Activated T-cell treated with anti-CD3 and anti-CD28 coated beads, Interleukin-2, amount 50 U/mL, for 72 hours (primary cell): ENCODE data around the gene LRMDA. TPM values are rescaled to one million over a fixed set of nuclear protein-coding genes. Genes with fewer than 3 reads are reported as not detected.

Experiments
- ATAC-seq, 2 donors: fragments of 150-1000 bp; cut with Tn5 transposase; replicated peaks in 1 of 2; 2 replicates each; pipeline ENCODE4 v1.10.0; 2021; ENCODE audit warnings: moderate library complexity in 2 of 2, mild to moderate bottlenecking in 1 of 2
- DNase-seq, 2 donors: peaks; one replicate each; pipeline ENCODE4 v3.0.0; 2021 to 2022; ENCODE audit warnings: mixed read lengths in 1 of 2
- H3K27ac Mint-ChIP-seq: one replicate; pipeline ENCODE4 v1.8.0; 2022; ENCODE audit warnings: mild to moderate bottlenecking, moderate library complexity, mixed read lengths
- H3K27me3 Mint-ChIP-seq: one replicate; pipeline ENCODE4 v1.8.0; 2022; ENCODE audit warnings: low read depth, mixed read lengths
- H3K36me3 Mint-ChIP-seq, 2 donors: one replicate each; pipeline ENCODE4 v1.8.0; 2022; ENCODE audit warnings: mixed read lengths in 2 of 2, mild to moderate bottlenecking in 1 of 2; ENCODE audit not compliant: insufficient read depth in 2 of 2
- H3K4me1 Mint-ChIP-seq: one replicate; pipeline ENCODE4 v1.8.0; 2022; ENCODE audit warnings: low read depth, mixed read lengths
- H3K4me3 Mint-ChIP-seq, 2 donors: one replicate each; pipeline ENCODE4 v1.8.0; 2022; ENCODE audit warnings: mild to moderate bottlenecking in 2 of 2, mixed read lengths in 2 of 2, moderate library complexity in 2 of 2
- H3K9me3 Mint-ChIP-seq, 2 donors: one replicate each; pipeline ENCODE4 v1.8.0; 2022; ENCODE audit warnings: mixed read lengths in 2 of 2
- total RNA-seq, 2 donors: library from RNA; stranded (reverse); gene quantifications; one replicate each; pipeline ENCODE4 v1.2.3, GENCODE V29; 2022

LRMDA gene
- total RNA-seq, 2 donors from 2014 or later = not detected

- H3K27me3 Mint-ChIP-seq = peaks cover 17% of the 10 kb centered on the region
- H3K4me1 Mint-ChIP-seq = no peaks in the 10 kb centered on the region
- H3K36me3 Mint-ChIP-seq = no peaks in the 10 kb centered on the region
- no peak overlapping the region for H3K27ac Mint-ChIP-seq
- no peak for DNase-seq
- no peak for ATAC-seq
- H3K4me3 Mint-ChIP-seq = no peak overlapping the region
- H3K9me3 Mint-ChIP-seq = no peaks in the 10 kb centered on the region
Measured at GRCh38 chr10:75688506-75689300, 257.3 kb downstream of the LRMDA start.

- Mint-ChIP-seq H3K4me1 (no peaks in the 10 kb centered on the region), H3K27ac (no peak overlapping the region), H3K27me3 (peaks cover 6% of the 10 kb centered on the region), H3K9me3 (no peaks in the 10 kb centered on the region), H3K4me3 (no peak overlapping the region), H3K36me3 (no peaks in the 10 kb centered on the region)
- no peak for DNase-seq
- no peak for ATAC-seq
Measured at GRCh38 chr10:75693489-75693888, 262.1 kb downstream of the LRMDA start.

- ATAC-seq = no peak
- no peaks in the 10 kb centered on the region for H3K4me1 Mint-ChIP-seq
- no peak overlapping the region for H3K27ac Mint-ChIP-seq
- no peak overlapping the region for H3K4me3 Mint-ChIP-seq
- H3K36me3 Mint-ChIP-seq = no peaks in the 10 kb centered on the region
- DNase-seq = no peak
- H3K27me3 Mint-ChIP-seq = peaks cover 6% of the 10 kb centered on the region
- H3K9me3 Mint-ChIP-seq = no peaks in the 10 kb centered on the region
Measured at GRCh38 chr10:75694269-75694668, 262.8 kb downstream of the LRMDA start.

- Mint-ChIP-seq H3K27ac (no peak overlapping the region), H3K4me3 (no peak overlapping the region), H3K4me1 (no peaks in the 10 kb centered on the region), H3K27me3 (peaks cover 6% of the 10 kb centered on the region), H3K36me3 (no peaks in the 10 kb centered on the region), H3K9me3 (no peaks in the 10 kb centered on the region)
- ATAC-seq (no peak), DNase-seq (no peak)
Measured at GRCh38 chr10:75694790-75695189, 263.4 kb downstream of the LRMDA start.

GRCh38 chr10:75695994-75696393, 264.6 kb downstream of the LRMDA start:
- no peak overlapping the region for H3K27ac Mint-ChIP-seq
- no peak overlapping the region for H3K4me3 Mint-ChIP-seq
- no peak for ATAC-seq
- H3K9me3 Mint-ChIP-seq = no peaks in the 10 kb centered on the region
- H3K27me3 Mint-ChIP-seq = peaks cover 6% of the 10 kb centered on the region
- no peak for DNase-seq
- H3K4me1 Mint-ChIP-seq = no peaks in the 10 kb centered on the region
- no peaks in the 10 kb centered on the region for H3K36me3 Mint-ChIP-seq

- Mint-ChIP-seq H3K9me3 (no peaks in the 10 kb centered on the region), H3K27me3 (peaks cover 4% of the 10 kb centered on the region), H3K4me3 (no peak overlapping the region), H3K4me1 (no peaks in the 10 kb centered on the region), H3K36me3 (no peaks in the 10 kb centered on the region), H3K27ac (no peak overlapping the region)
- ATAC-seq = no peak
- DNase-seq = no peak
Measured at GRCh38 chr10:75696536-75696935, 265.1 kb downstream of the LRMDA start.

- ATAC-seq (no peak), DNase-seq (no peak)
- no peaks in the 10 kb centered on the region for H3K36me3 Mint-ChIP-seq
- no peaks in the 10 kb centered on the region for H3K4me1 Mint-ChIP-seq
- H3K27me3 Mint-ChIP-seq = peaks cover 6% of the 10 kb centered on the region
- no peaks in the 10 kb centered on the region for H3K9me3 Mint-ChIP-seq
- no peak overlapping the region for H3K27ac Mint-ChIP-seq
- no peak overlapping the region for H3K4me3 Mint-ChIP-seq
Measured at GRCh38 chr10:75703191-75703854, 271.9 kb downstream of the LRMDA start.

GRCh38 chr10:75705426-75705825, 274.0 kb downstream of the LRMDA start:
- Mint-ChIP-seq H3K27me3 (peaks cover 6% of the 10 kb centered on the region), H3K36me3 (no peaks in the 10 kb centered on the region), H3K9me3 (no peaks in the 10 kb centered on the region), H3K4me3 (no peak overlapping the region), H3K4me1 (no peaks in the 10 kb centered on the region), H3K27ac (no peak overlapping the region)
- ATAC-seq = no peak
- no peak for DNase-seq

GRCh38 chr10:75707080-75707840, 275.8 kb downstream of the LRMDA start:
- Mint-ChIP-seq H3K27me3 (peaks cover 6% of the 10 kb centered on the region), H3K4me3 (no peak overlapping the region), H3K36me3 (no peaks in the 10 kb centered on the region), H3K4me1 (no peaks in the 10 kb centered on the region), H3K27ac (no peak overlapping the region), H3K9me3 (no peaks in the 10 kb centered on the region)
- ATAC-seq (no peak), DNase-seq (no peak)

- DNase-seq (no peak), ATAC-seq (no peak)
- H3K4me3 Mint-ChIP-seq = no peak overlapping the region
- H3K4me1 Mint-ChIP-seq = no peaks in the 10 kb centered on the region
- no peak overlapping the region for H3K27ac Mint-ChIP-seq
- H3K9me3 Mint-ChIP-seq = no peaks in the 10 kb centered on the region
- no peaks in the 10 kb centered on the region for H3K36me3 Mint-ChIP-seq
- peaks cover 6% of the 10 kb centered on the region for H3K27me3 Mint-ChIP-seq
Measured at GRCh38 chr10:75708060-75708459, 276.6 kb downstream of the LRMDA start.

- ATAC-seq (no peak), DNase-seq (no peak)
- no peak overlapping the region for H3K4me3 Mint-ChIP-seq
- no peaks in the 10 kb centered on the region for H3K4me1 Mint-ChIP-seq
- H3K27me3 Mint-ChIP-seq = peaks cover 12% of the 10 kb centered on the region
- H3K27ac Mint-ChIP-seq = no peak overlapping the region
- no peaks in the 10 kb centered on the region for H3K9me3 Mint-ChIP-seq
- no peaks in the 10 kb centered on the region for H3K36me3 Mint-ChIP-seq
Measured at GRCh38 chr10:75709245-75709644, 277.8 kb downstream of the LRMDA start.

- no peak for ATAC-seq
- DNase-seq = no peak
- Mint-ChIP-seq H3K9me3 (no peaks in the 10 kb centered on the region), H3K36me3 (no peaks in the 10 kb centered on the region), H3K4me3 (no peak overlapping the region), H3K27me3 (peaks cover 12% of the 10 kb centered on the region), H3K27ac (no peak overlapping the region), H3K4me1 (no peaks in the 10 kb centered on the region)
Measured at GRCh38 chr10:75709811-75710210, 278.4 kb downstream of the LRMDA start.

- Mint-ChIP-seq H3K4me3 (no peak overlapping the region), H3K27me3 (peaks cover 10% of the 10 kb centered on the region)
Measured at GRCh38 chr10:75712242-75712880, 280.9 kb downstream of the LRMDA start.

More at GRCh38 chr10:75712242-75712880, 280.9 kb downstream of the LRMDA start:
- no peaks in the 10 kb centered on the region for H3K36me3 Mint-ChIP-seq
- no peaks in the 10 kb centered on the region for H3K4me1 Mint-ChIP-seq
- no peak for ATAC-seq
- no peak for DNase-seq
- H3K9me3 Mint-ChIP-seq = no peaks in the 10 kb centered on the region
- H3K27ac Mint-ChIP-seq = no peak overlapping the region
